Upper lobe of left lung (tissue), 6 donors: ENCODE measurements around the gene ADAP1. TPM values are rescaled to one million over a fixed set of nuclear protein-coding genes. Genes with fewer than 3 reads are reported as not detected.

Experiments used
- ATAC-seq, 2 donors: fragments of 200-7000 bp; cut with Tn5 transposase; one replicate each; pipeline ENCODE4 v1.9.1; 2022; ENCODE audit warnings: mild to moderate bottlenecking in 2 of 2, moderate library complexity in 2 of 2; ENCODE audit not compliant: low FRiP score in 2 of 2
- DNase-seq, 2 donors: peaks; one replicate each; pipeline ENCODE4 v3.0.0-alpha.2; 2019 to 2020
- H3K27ac ChIP-seq, 4 donors: fragments of 200-600 bp; sonication (generic); one replicate each; pipeline ENCODE4 v1.5.1; 2016 to 2019
- H3K27me3 ChIP-seq, 4 donors: fragments of 200-600 bp; sonication (generic); one replicate each; pipeline ENCODE4 v1.5.1; 2017 to 2019
- H3K36me3 ChIP-seq, 4 donors: fragments of 200-600 bp; sonication (generic); one replicate each; pipeline ENCODE4 v1.5.1; 2016 to 2019
- H3K4me1 ChIP-seq, 4 donors: fragments of 200-600 bp; sonication (generic); one replicate each; pipeline ENCODE4 v1.5.1; 2018 to 2019
- H3K4me3 ChIP-seq, 4 donors: fragments of 200-600 bp; sonication (generic); one replicate each; pipeline ENCODE4 v1.5.1; 2017 to 2019; ENCODE audit warnings: mild to moderate bottlenecking in 2 of 4, moderate library complexity in 1 of 4
- H3K9me3 ChIP-seq, 4 donors: fragments of 200-600 bp; sonication (generic); one replicate each; pipeline ENCODE4 v1.5.1; 2018 to 2019
- EP300 ChIP-seq, 4 donors: sonication (generic); formaldehyde crosslinking; IDR thresholded peaks; one replicate each; pipeline ENCODE4 v1.5.1; 2017; ENCODE audit warnings: antibody characterized with exemption in 4 of 4, control low read depth in 2 of 4
- POLR2A ChIP-seq, 4 donors: fragments of 450-650 bp; IDR thresholded peaks; one replicate each; pipeline ENCODE4 v1.5.1; 2016 to 2017; ENCODE audit warnings: antibody characterized with exemption in 4 of 4, mild to moderate bottlenecking in 2 of 4
- POLR2AphosphoS5 ChIP-seq, 2 donors: sonication (generic); formaldehyde crosslinking; IDR thresholded peaks; one replicate each; pipeline ENCODE4 v1.5.1; 2017; ENCODE audit warnings: antibody characterized with exemption in 2 of 2
- WGBS, 2 donors: methylation state at CpG; one replicate each; pipeline ENCODE4 v1.1.5; 2017 to 2018; 5-methylcytosine and 5-hydroxymethylcytosine counted together
- total RNA-seq, 6 donors: library from RNA; depleted of rRNA in 4 of 6; stranded (reverse); fragments of >200 nt in 4 of 6; gene quantifications; one replicate each; pipeline versions ENCODE4 v1.1.0 to v1.2.1, GENCODE V29; 2016 to 2021
- TF ChIP-seq, protein P1 (sequence below), 6 experiments: fragments of 450-650 bp in 4 of 6; fragments of 200-600 bp in 2 of 6; sonication (generic) in 2 of 6; IDR thresholded peaks; one replicate each; pipeline ENCODE4 v1.5.1; 2016 to 2019; ENCODE audit warnings: antibody characterized with exemption in 6 of 6
- donor health status: DM: no; HTN: no; CAD: no; lungs with moderate emphysema.
- donor health status: DM: no; HTN: yes; CAD: no; lungs with severe emphysema.

The ADAP1 gene
- total RNA-seq, 6 donors from 2014 or later, result 31.0 to 109 (median 37.5) TPM

- H3K9me3 ChIP-seq, result no peaks in the 10 kb centered on the region
- H3K4me3 ChIP-seq, result no peak overlapping the region
- H3K36me3 ChIP-seq, result peaks cover 29 to 90% (median 79%) of the 10 kb centered on the region in 4 donors
- no peak for TF ChIP-seq POLR2AphosphoS5 (IDR thresholded peaks at IDR 0.05)
- no peak for TF ChIP-seq EP300 (IDR thresholded peaks at IDR 0.05)
- TF ChIP-seq POLR2A (IDR thresholded peaks at IDR 0.05), result no peak
- TF ChIP-seq, protein P1, sequence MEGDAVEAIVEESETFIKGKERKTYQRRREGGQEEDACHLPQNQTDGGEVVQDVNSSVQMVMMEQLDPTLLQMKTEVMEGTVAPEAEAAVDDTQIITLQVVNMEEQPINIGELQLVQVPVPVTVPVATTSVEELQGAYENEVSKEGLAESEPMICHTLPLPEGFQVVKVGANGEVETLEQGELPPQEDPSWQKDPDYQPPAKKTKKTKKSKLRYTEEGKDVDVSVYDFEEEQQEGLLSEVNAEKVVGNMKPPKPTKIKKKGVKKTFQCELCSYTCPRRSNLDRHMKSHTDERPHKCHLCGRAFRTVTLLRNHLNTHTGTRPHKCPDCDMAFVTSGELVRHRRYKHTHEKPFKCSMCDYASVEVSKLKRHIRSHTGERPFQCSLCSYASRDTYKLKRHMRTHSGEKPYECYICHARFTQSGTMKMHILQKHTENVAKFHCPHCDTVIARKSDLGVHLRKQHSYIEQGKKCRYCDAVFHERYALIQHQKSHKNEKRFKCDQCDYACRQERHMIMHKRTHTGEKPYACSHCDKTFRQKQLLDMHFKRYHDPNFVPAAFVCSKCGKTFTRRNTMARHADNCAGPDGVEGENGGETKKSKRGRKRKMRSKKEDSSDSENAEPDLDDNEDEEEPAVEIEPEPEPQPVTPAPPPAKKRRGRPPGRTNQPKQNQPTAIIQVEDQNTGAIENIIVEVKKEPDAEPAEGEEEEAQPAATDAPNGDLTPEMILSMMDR (IDR thresholded peaks at IDR 0.05), result no peak
- H3K27ac ChIP-seq, result no peak overlapping the region
- H3K27me3 ChIP-seq, result no peaks in the 10 kb centered on the region
- peaks cover 4 to 12% (median 11%) of the 10 kb centered on the region in 4 donors for H3K4me1 ChIP-seq
- WGBS, 2 donors, result 95 to 96% methylated on average over 5 to 19 of the region's 19 CpGs
- DNase-seq (peak in 1 of 2 donors; percentile 62), ATAC-seq (no peak)
Observed at GRCh38 chr7:893686-894085, 60.8 kb downstream of the ADAP1 start.

DNA sequence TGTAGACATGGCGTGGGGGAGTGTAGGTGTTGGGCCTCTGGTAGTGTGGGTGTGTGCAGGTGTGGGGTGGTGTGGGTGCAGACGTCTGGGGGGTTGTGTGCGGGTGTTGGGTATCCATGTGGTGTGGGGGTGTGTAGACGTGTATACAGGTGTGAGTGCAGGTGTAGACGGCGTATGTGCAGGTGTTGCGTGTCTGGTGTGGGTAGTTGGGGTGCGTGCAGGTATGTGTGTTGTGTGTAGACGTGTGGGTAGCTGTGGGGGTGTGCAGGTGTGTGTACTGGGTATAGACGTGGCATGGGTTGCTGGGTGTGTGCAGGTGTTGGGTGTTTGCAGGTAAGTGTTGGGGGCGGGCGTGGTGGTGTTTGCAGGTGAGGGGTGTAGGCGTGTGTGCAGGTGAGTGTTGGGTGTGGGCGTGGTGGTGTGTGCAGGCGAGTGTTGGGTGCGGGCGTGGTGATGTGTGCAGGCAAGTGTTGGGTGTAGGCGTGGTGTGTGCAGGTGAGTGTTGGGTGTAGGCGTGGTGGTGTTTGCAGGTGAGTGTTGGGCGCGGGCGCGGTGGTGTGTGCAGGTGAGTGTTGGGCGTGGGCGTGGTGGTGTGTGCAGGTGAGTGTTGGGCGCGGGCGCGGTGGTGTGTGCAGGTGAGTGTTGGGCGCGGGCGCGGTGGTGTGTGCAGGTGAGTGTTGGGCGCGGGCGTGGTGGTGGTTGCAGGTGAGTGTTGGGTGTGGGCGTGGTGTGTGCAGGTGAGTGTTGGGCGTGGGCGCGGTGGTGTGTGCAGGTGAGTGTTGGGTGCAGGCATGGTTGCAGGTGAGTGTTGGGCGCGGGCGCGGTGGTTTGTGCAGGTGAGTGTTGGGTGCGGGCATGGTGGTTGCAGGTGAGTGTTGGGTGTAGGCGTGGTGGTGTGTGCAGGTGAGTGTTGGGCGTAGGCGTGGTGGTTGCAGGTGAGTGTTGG is 61.6 kb downstream of the ADAP1 start:
- DNase-seq (peak in 1 of 2 donors; percentile 68), ATAC-seq (no peak)
- 93 to 94% methylated on average over 48 of the region's 48 CpGs for WGBS, 2 donors
- H3K36me3 ChIP-seq, result peaks cover 36 to 90% (median 84%) of the 10 kb centered on the region in 4 donors
- no peak overlapping the region for H3K4me3 ChIP-seq
- no peaks in the 10 kb centered on the region for H3K27me3 ChIP-seq
- peaks cover under 1 to 7% (median 6%) of the 10 kb centered on the region in 4 donors for H3K4me1 ChIP-seq
- H3K27ac ChIP-seq, result no peak overlapping the region
- H3K9me3 ChIP-seq, result no peaks in the 10 kb centered on the region
- no peak for TF ChIP-seq EP300 (IDR thresholded peaks at IDR 0.05)
- no peak for TF ChIP-seq POLR2AphosphoS5 (IDR thresholded peaks at IDR 0.05)
- TF ChIP-seq, protein P1 (IDR thresholded peaks at IDR 0.05), result no peak
- TF ChIP-seq POLR2A (IDR thresholded peaks at IDR 0.05), result no peak

- Histone ChIP-seq H3K4me3 (no peak overlapping the region), H3K9me3 (no peaks in the 10 kb centered on the region), H3K36me3 (peaks cover 41 to 91% (median 84%) of the 10 kb centered on the region in 4 donors), H3K4me1 (no peaks in the 10 kb centered on the region), H3K27me3 (no peaks in the 10 kb centered on the region), H3K27ac (no peak overlapping the region)
- no peak for ATAC-seq
- DNase-seq, result peak in 1 of 2 donors; percentile 76
- WGBS, 2 donors, result 95 to 96% methylated on average over 17 to 20 of the region's 20 CpGs
- no peak for TF ChIP-seq EP300 (IDR thresholded peaks at IDR 0.05)
- TF ChIP-seq, protein P1 (IDR thresholded peaks at IDR 0.05), result no peak
Observed at GRCh38 chr7:891805-892204, 62.7 kb downstream of the ADAP1 start.

DNA sequence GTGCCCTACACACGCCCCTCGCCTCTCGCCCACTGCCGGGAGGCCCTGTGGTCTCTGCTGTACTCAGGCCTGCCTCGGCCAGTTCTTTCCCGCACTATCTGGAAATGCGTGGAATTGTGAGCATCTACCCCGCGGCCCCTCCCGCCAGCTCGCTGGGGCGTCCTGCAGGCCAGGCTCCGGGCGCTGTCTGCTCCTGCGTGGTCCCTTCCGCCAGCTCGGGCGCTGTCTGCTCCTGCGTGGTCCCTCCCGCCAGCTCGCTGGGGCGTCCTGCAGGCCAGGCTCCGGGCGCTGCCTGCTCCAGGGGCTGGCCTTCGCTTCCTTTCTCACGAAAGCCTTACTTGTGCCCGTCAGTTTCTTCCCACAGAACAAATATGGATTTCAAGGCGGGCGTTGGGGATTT is 63.2 kb downstream of the ADAP1 start:
- no peaks in the 10 kb centered on the region for H3K27me3 ChIP-seq
- ATAC-seq (no peak), DNase-seq (peak in 1 of 2 donors; percentile 73)
- H3K9me3 ChIP-seq, result no peaks in the 10 kb centered on the region
- TF ChIP-seq, protein P1 (IDR thresholded peaks at IDR 0.05), result no peak
- TF ChIP-seq POLR2A (IDR thresholded peaks at IDR 0.05) (no peak), POLR2AphosphoS5 (IDR thresholded peaks at IDR 0.05) (no peak), EP300 (IDR thresholded peaks at IDR 0.05) (no peak)
- H3K36me3 ChIP-seq, result peaks cover 41 to 91% (median 83%) of the 10 kb centered on the region in 4 donors
- H3K27ac ChIP-seq, result no peak overlapping the region
- H3K4me1 ChIP-seq, result no peaks in the 10 kb centered on the region
- WGBS, 2 donors, result 95 to 98% methylated on average over 24 to 28 of the region's 29 CpGs
- no peak overlapping the region for H3K4me3 ChIP-seq
